GM23248 (cell line): ENCODE results near the gene LMO3.

Experiments
- EZH2 ChIP-seq: fragments of 200-600 bp; sonication (generic); IDR thresholded peaks from 2 replicates; pipeline ENCODE4 v1.6.1; 2018; ENCODE audit warnings: antibody characterized with exemption, mild to moderate bottlenecking; ENCODE audit not compliant: insufficient read depth, poor library complexity, severe bottlenecking
- EZH2phosphoT487 ChIP-seq: fragments of 200-600 bp; sonication (generic); IDR thresholded peaks from 2 replicates; pipeline ENCODE4 v1.6.1; 2018; ENCODE audit warnings: antibody characterized with exemption, moderate library complexity, mild to moderate bottlenecking, low read depth; ENCODE audit not compliant: insufficient read depth

- TF ChIP-seq EZH2phosphoT487: no peak
- no peak for TF ChIP-seq EZH2
Observed at GRCh38 chr12:16608946-16609539, 3.1 kb upstream of the LMO3 start.
